SK-N-DZ (cell line): ENCODE measurements around the gene WLS.

Experiments used
- DNase-seq: peaks from one replicate; pipeline ENCODE4 v3.0.0-alpha.2; 2015; ENCODE audit warnings: low spot score

Gene WLS

GRCh38 chr1:68228851-68229250 lies 3.5 kb downstream of the WLS start:
- DNase-seq: no peak

DNA sequence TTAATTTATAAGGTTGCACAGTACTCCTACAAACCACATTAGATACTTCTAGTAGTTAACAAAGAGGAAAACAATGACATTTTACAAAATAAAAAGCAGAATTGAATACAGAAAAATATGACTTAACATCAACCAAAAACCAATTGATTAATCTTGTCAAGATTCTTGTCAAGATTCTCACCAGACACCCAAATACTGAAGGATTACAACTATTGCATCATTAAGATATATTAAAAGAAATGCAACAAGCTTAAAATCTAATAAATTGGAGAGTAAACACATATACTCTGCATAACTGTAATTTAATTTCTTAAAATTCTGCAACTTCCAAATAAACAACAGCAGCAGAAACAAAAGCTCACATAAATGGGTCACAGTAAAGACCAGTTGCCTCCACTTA lies 4.7 kb downstream of the WLS start:
- no peak for DNase-seq

DNA sequence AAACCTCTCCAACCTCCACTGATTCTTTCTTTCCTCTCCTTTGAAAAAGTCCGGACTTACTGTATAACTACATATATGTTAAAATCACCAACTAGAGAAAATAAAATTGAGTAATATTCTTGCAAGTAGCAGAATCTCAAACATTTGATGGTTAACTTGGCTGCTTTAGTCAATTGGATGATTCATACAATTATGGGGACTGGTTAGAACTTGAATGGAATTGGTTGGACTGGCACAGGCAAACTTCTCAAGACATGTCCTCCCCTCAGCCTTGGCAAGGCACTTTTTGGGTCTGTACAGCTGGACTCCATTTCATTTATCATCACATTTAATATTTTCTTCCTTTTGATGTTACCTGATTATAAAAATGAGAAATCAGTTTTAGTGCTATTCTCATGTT lies 6.5 kb downstream of the WLS start:
- no peak for DNase-seq

GRCh38 chr1:68223687-68224086 lies 8.6 kb downstream of the WLS start:
- no peak for DNase-seq

GRCh38 chr1:68221980-68222373 lies 10.3 kb downstream of the WLS start:
- no peak for DNase-seq

GRCh38 chr1:68221001-68221979 lies 11.0 kb downstream of the WLS start:
- no peak for DNase-seq

GRCh38 chr1:68220420-68220819 lies 11.9 kb downstream of the WLS start:
- no peak for DNase-seq

DNA sequence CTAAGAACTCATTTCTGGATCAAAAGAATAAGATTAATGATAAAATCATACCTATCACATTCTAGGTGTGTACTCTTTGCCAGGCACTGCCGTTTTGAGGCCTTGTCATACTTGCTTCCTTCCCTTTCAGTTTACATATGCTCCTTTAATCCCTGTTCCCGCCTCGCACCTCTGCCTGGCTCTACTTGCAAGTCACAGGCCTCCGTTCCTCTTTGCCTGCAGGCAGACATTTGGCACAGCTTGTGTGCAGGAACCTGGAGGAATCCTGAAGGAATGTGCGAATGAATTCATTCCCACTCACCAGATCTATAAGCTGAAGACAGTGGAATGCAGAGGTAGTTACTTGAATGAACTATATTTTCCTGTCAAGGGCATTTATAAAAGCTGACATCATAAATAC lies 13.8 kb downstream of the WLS start:
- no peak for DNase-seq

GRCh38 chr1:68217618-68218017 lies 14.7 kb downstream of the WLS start:
- DNase-seq: no peak

GRCh38 chr1:68217060-68217554 lies 15.2 kb downstream of the WLS start:
- no peak for DNase-seq

DNA sequence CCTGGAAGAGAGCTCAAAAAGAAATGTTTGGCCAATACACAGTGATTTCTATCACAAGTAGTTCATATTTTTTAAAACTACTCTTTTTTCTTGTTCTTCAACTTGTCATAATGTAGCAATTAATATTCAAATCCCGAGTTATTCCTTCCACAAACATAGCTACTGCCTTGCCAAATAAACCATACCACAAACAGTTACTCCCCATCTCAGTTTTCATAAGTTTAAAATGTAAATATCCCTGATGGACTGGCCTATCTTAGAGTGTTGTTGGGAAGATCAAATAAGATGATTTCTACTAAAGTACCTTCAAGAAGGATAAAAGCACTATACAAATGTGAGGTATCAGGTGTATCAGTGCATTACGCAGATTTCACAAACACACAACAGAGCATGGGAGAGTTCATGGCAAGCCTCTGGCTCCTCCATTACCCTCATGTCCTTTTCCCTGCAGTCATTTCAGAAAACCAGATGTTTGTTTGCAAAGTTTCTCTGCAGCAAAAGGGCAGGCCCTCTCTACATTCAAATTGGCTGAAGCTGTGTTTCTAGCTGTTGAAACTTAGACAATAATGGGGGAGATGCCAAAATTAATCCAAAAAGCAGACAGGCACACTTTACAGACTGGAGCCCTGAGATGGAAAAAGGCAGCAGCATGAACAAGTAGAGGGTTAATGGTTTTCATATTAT lies 16.1 kb downstream of the WLS start:
- DNase-seq: no peak

- DNase-seq: no peak
Observed at GRCh38 chr1:68213843-68214242, 18.5 kb downstream of the WLS start.

- no peak for DNase-seq
Observed at GRCh38 chr1:68211761-68212380, 20.5 kb downstream of the WLS start.

- no peak for DNase-seq
Observed at GRCh38 chr1:68210829-68211228, 21.5 kb downstream of the WLS start.

DNA sequence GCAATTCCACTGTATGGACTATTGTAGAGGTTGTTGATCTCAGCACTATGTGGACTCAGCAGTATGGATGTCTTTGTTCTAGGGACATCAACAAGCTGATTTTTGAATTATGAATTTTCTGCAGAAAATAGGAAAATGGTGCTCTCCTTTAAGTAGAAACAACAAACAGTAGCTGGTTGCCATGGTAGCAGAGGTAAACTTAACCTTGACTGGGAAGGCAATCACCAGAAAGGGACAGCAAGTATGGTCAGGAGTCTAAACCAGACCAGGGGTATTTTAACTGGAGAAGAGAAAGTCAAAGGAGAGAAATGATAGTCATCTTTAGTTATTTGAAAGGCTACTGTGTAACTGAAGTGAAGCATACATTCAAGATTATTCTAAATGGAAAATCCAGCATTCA lies 22.3 kb downstream of the WLS start:
- DNase-seq: no peak

GRCh38 chr1:68206848-68207689 lies 25.3 kb downstream of the WLS start:
- no peak for DNase-seq

DNA sequence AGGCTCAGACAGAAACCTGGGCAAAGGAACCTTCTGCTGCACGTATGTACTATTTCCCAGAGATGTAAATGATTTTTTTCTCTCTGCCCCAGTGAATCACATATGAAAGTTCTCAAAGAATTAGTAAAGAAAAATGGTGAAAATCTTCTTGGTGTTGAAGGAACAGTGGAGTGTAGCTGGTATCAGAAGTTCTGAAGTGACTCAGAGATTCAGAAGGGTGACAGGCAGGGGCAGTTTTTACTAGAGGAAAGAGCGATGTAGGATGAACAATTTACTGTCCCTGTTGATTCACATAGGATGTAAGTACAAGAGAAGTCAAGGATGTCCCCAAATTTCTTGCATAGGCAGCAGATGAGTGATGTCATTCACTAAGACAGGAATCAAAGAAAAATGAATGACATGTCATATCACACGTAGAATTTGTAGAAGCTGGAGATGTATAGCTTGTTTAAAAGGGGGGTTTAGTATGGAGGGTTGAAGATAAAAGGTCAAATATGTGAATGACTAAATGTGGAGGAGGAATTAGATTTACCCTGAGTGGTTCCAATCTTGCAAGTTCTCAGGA lies 26.4 kb downstream of the WLS start:
- no peak for DNase-seq

DNA sequence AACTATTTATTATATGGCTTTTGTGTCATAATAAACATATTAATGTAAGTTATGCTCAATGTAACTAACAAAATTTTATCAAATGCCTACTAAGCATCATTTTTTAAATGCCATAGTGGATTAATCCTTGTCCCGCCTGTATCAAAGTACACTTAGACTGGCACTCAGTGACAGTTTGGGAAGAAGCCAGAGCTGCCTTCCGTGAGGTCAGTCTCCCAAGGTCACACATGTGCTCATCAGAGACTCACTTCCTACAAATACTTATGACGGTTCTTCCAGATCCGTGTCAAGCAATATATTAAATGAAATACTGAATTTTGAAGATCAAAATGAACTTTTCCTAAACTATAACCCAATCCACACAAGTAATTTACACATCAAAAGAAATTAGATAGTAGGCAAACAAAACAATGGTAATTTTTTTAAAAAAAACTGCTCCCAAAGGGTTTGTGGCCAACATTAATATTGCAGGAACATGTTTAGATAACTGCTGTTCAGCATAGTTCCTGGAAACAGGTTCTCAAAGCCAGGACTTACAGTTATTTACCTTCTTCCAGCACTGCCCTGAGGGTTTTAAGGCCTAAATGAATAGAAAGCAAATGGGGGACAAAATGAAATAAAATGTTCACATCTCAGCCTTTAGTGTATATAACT lies 27.2 kb downstream of the WLS start:
- DNase-seq: no peak

- no peak for DNase-seq
Observed at GRCh38 chr1:68202239-68202832, 30.0 kb downstream of the WLS start.
